ENCODE results near the gene SLC2A1.

The SLC2A1 gene

GRCh38 chr1:42891465-42892138 lies 67.1 kb downstream of the SLC2A1 start:
- no peak for DNase-seq (ENCODE audit: low read depth)

GRCh38 chr1:42889264-42889663 lies 69.4 kb downstream of the SLC2A1 start:
- DNase-seq (ENCODE audit: low read depth), result no peak

GRCh38 chr1:42888013-42888633 lies 70.5 kb downstream of the SLC2A1 start:
- no peak for DNase-seq (ENCODE audit: low read depth)

- no peak for DNase-seq (ENCODE audit: low read depth)
Observed at GRCh38 chr1:42887366-42887765, 71.3 kb downstream of the SLC2A1 start.

- DNase-seq (ENCODE audit: low read depth), result no peak
Observed at GRCh38 chr1:42886800-42887199, 71.9 kb downstream of the SLC2A1 start.

GRCh38 chr1:42886046-42886739 lies 72.5 kb downstream of the SLC2A1 start:
- DNase-seq (ENCODE audit: low read depth), result no peak

- DNase-seq (ENCODE audit: low read depth), result no peak
Observed at GRCh38 chr1:42880384-42880783, 78.3 kb downstream of the SLC2A1 start.

GRCh38 chr1:42877380-42877779 lies 81.3 kb downstream of the SLC2A1 start:
- DNase-seq (ENCODE audit: low read depth), result no peak

- no peak for DNase-seq (ENCODE audit: low read depth)
Observed at GRCh38 chr1:42876009-42876408, 82.7 kb downstream of the SLC2A1 start.
